Mesenchymal stem cell (in vitro differentiated cells and primary cell): ENCODE data around the gene GPR55.

Experiments
- DNase-seq: peaks from one replicate; pipeline ENCODE4 v3.0.0-alpha.2; 2013
- H2AFZ ChIP-seq: one replicate; pipeline ENCODE4 v1.6.1; 2013; ENCODE audit warnings: low read depth, mild to moderate bottlenecking, control low read depth, inconsistent platforms, low read length, moderate library complexity
- H2AK5ac ChIP-seq: 2 replicates; pipeline ENCODE4 v1.6.1; 2013; ENCODE audit warnings: low read length, moderate library complexity, mild to moderate bottlenecking, inconsistent platforms; ENCODE audit not compliant: severe bottlenecking
- H2BK120ac ChIP-seq: one replicate; pipeline ENCODE4 v1.6.1; 2013; ENCODE audit warnings: low read depth, mild to moderate bottlenecking, inconsistent platforms, low read length, moderate library complexity
- H2BK12ac ChIP-seq, 2 experiments: one replicate each; pipeline ENCODE4 v1.6.1; 2013; ENCODE audit warnings: inconsistent platforms in 2 of 2, low read length in 2 of 2, mild to moderate bottlenecking in 2 of 2, moderate library complexity in 2 of 2, control low read depth in 1 of 2
- H2BK15ac ChIP-seq: one replicate; pipeline ENCODE4 v1.6.1; 2013; ENCODE audit warnings: mild to moderate bottlenecking, low read depth, inconsistent platforms; ENCODE audit not compliant: poor library complexity, severe bottlenecking
- H2BK5ac ChIP-seq: 2 replicates; pipeline ENCODE4 v1.6.1; 2013; ENCODE audit warnings: low read depth, mild to moderate bottlenecking, low read length, control low read depth, inconsistent platforms; ENCODE audit not compliant: poor library complexity, severe bottlenecking
- H3K14ac ChIP-seq, 2 experiments: one replicate each; pipeline ENCODE4 v1.6.1; 2013; ENCODE audit warnings: inconsistent platforms in 2 of 2, low read length in 2 of 2, control low read depth in 1 of 2, mild to moderate bottlenecking in 1 of 2, moderate library complexity in 1 of 2
- H3K18ac ChIP-seq, 2 experiments: one replicate each; pipeline ENCODE4 v1.6.1; 2013; ENCODE audit warnings: inconsistent platforms in 2 of 2, low read length in 2 of 2, control low read depth in 1 of 2, low read depth in 1 of 2, mild to moderate bottlenecking in 1 of 2
- H3K23ac ChIP-seq, 2 experiments: one replicate each; pipeline ENCODE4 v1.6.1; 2013; ENCODE audit warnings: inconsistent platforms in 2 of 2, low read length in 2 of 2, mild to moderate bottlenecking in 2 of 2, moderate library complexity in 2 of 2, control low read depth in 1 of 2
- H3K27ac ChIP-seq: 2 replicates; pipeline ENCODE4 v1.5.1; 2013; ENCODE audit warnings: mild to moderate bottlenecking, moderate library complexity, low read length, control low read depth, inconsistent platforms; ENCODE audit not compliant: poor library complexity, severe bottlenecking
- H3K27me3 ChIP-seq, 2 experiments: 2 replicates each; pipeline versions ENCODE4 v1.6.1 to v1.7.0; 2013; ENCODE audit warnings: low read length in 2 of 2, mild to moderate bottlenecking in 2 of 2, moderate library complexity in 2 of 2, control low read depth in 1 of 2, inconsistent platforms in 1 of 2; ENCODE audit not compliant: control insufficient read depth in 1 of 2, insufficient read depth in 1 of 2
- H3K36me3 ChIP-seq, 2 experiments: 2 replicates each; pipeline versions ENCODE4 v1.6.1 to v1.7.0; 2013; ENCODE audit warnings: low read length in 2 of 2, control low read depth in 1 of 2, inconsistent platforms in 1 of 2, low read depth in 1 of 2, mild to moderate bottlenecking in 1 of 2; ENCODE audit not compliant: insufficient read depth in 2 of 2, control insufficient read depth in 1 of 2
- H3K4ac ChIP-seq, 2 experiments: one replicate each; pipeline ENCODE4 v1.6.1; 2013; ENCODE audit warnings: inconsistent platforms in 2 of 2, low read length in 2 of 2, mild to moderate bottlenecking in 2 of 2, moderate library complexity in 2 of 2, control low read depth in 1 of 2, low read depth in 1 of 2
- H3K4me1 ChIP-seq: 2 replicates; pipeline ENCODE4 v1.6.1; 2013; ENCODE audit warnings: low read depth, low read length, control low read depth; ENCODE audit not compliant: control insufficient read depth, insufficient read depth
- H3K4me2 ChIP-seq: 2 replicates; pipeline ENCODE4 v1.6.1; 2013; ENCODE audit warnings: low read length, mild to moderate bottlenecking, inconsistent platforms; ENCODE audit not compliant: poor library complexity, severe bottlenecking
- H3K4me3 ChIP-seq, 2 experiments: 2 replicates each; pipeline versions ENCODE4 v1.5.1 to v1.7.0; 2013; ENCODE audit warnings: low read length in 2 of 2, mild to moderate bottlenecking in 2 of 2, control low read depth in 1 of 2, low read depth in 1 of 2; ENCODE audit not compliant: insufficient read depth in 1 of 2
- H3K79me1 ChIP-seq: replicated peaks from 2 replicates; pipeline ENCODE4 v1.6.1; 2013; ENCODE audit warnings: mild to moderate bottlenecking, control low read depth, low read length, inconsistent platforms; ENCODE audit not compliant: poor library complexity, severe bottlenecking
- H3K9ac ChIP-seq: 2 replicates; pipeline ENCODE4 v1.7.0; 2013; ENCODE audit warnings: mild to moderate bottlenecking, low read length, moderate library complexity
- H3K9me3 ChIP-seq: 2 replicates; pipeline ENCODE4 v1.7.0; 2013; ENCODE audit warnings: mild to moderate bottlenecking, low read length; ENCODE audit not compliant: control insufficient read depth
- H4K8ac ChIP-seq: one replicate; pipeline ENCODE4 v1.6.1; 2013; ENCODE audit warnings: inconsistent platforms, mild to moderate bottlenecking, low read length, moderate library complexity
- H4K91ac ChIP-seq: one replicate; pipeline ENCODE4 v1.6.1; 2013; ENCODE audit warnings: mild to moderate bottlenecking, low read length, inconsistent platforms
- WGBS: methylation state at CpG from one replicate; pipeline ENCODE4 v1.1.7; 2013; ENCODE audit warnings: mixed read lengths; 5-methylcytosine and 5-hydroxymethylcytosine counted together

The GPR55 gene

GRCh38 chr2:230903231-230904150 lies 21.6 kb downstream of the GPR55 start:
- no peak overlapping the region for H3K9ac ChIP-seq
- no peak overlapping the region for H3K4ac ChIP-seq
- no peak overlapping the region for H3K14ac ChIP-seq

DNA sequence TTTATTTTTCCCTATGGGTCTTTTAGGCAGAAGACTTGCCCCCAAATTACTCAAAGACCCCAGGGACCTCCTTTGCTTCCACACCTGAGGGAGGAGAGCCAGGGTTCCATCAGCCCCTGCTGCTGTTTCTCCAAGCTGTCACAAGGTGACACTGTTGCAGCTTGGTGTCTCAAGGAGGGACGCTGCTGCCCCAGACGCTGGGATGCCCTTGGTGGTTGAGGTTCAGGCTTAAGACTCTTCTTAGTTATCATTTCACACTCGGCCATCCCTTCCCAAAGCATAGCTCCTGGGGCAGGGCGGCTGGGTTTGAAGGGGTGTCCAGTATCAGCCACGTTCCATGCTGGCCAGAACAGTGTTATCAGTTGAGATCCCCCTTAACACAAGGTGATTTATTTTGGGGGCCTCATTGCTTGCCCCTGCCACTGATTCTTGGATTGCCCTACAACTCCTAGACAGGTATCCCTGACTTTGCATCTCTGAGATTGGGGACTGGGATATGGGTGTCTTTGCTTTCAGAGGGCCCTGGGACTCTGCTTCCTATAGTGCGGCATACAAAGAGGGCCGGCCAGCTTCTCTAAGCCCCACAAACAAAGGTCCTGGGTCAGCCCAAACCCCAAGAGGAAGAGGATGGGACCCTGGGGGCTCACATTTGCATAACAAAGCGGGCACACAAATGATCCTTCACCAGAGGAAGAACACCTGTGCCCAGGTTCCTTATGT lies 22.7 kb downstream of the GPR55 start:
- no peak overlapping the region for H3K18ac ChIP-seq
- 29% methylated on average over 8 of the region's 8 CpGs for WGBS
- H3K4me3 ChIP-seq = no peak overlapping the region
- no peak overlapping the region for H3K4ac ChIP-seq
- no peak overlapping the region for H4K8ac ChIP-seq
- peak; percentile 71 for DNase-seq
- no peaks in the 10 kb centered on the region for H3K79me1 ChIP-seq
- peaks cover 44 to 61% of the 10 kb centered on the region in 2 experiments for H3K27me3 ChIP-seq
- H2BK120ac ChIP-seq = no peak overlapping the region
- H2AFZ ChIP-seq = no peak overlapping the region
- H3K14ac ChIP-seq = no peak overlapping the region
- no peaks in the 10 kb centered on the region for H3K9me3 ChIP-seq
- H3K36me3 ChIP-seq = no peaks in the 10 kb centered on the region
- H3K4me2 ChIP-seq = no peak overlapping the region
- H3K27ac ChIP-seq = no peak overlapping the region
- no peak overlapping the region for H2AK5ac ChIP-seq
- H2BK12ac ChIP-seq = no peak overlapping the region
- no peak overlapping the region for H4K91ac ChIP-seq
- no peak overlapping the region for H3K9ac ChIP-seq
- H3K4me1 ChIP-seq = peaks cover 6% of the 10 kb centered on the region
- H2BK15ac ChIP-seq = no peak overlapping the region
- no peak overlapping the region for H3K23ac ChIP-seq
- H2BK5ac ChIP-seq = no peak overlapping the region

More at GRCh38 chr2:230903231-230904150, 21.6 kb downstream of the GPR55 start:
- no peak overlapping the region for H2BK12ac ChIP-seq
- H3K27me3 ChIP-seq = peaks cover 35 to 51% of the 10 kb centered on the region in 2 experiments
- H3K18ac ChIP-seq = no peak overlapping the region
- no peak overlapping the region for H4K8ac ChIP-seq
- H3K4me2 ChIP-seq = no peak overlapping the region
- no peak overlapping the region for H2AFZ ChIP-seq
- no peaks in the 10 kb centered on the region for H3K9me3 ChIP-seq
- peaks cover 11% of the 10 kb centered on the region for H3K4me1 ChIP-seq
- H3K36me3 ChIP-seq = no peaks in the 10 kb centered on the region
- H3K27ac ChIP-seq = no peak overlapping the region
- H2BK120ac ChIP-seq = no peak overlapping the region
- H4K91ac ChIP-seq = no peak overlapping the region
- no peak overlapping the region for H2BK5ac ChIP-seq
- no peak overlapping the region for H2BK15ac ChIP-seq
- no peak for DNase-seq
- no peak overlapping the region for H3K23ac ChIP-seq
- no peak overlapping the region for H2AK5ac ChIP-seq
- H3K79me1 ChIP-seq = no peaks in the 10 kb centered on the region
- H3K4me3 ChIP-seq = no peak overlapping the region
- WGBS = 94% methylated on average over 19 of the region's 19 CpGs

DNA sequence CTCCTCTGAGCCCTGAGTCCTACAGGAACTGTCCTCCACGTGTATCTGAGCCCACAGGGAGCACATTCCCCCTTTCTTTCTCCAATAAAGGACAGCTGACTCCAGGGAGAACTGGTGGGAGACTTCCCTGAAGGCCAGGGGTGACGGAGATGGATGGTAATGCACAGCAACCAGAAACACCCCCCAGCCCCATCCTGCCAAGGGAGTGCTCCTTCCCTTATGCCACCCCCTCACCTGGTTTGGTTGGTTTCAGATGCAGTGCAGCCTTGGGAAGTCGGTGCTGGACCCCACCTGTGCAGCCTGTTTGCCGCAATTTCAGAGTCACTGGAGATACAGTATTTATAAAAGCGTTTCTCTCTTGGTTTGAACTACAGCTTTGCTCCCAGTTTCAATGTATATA lies 24.0 kb downstream of the GPR55 start:
- no peak overlapping the region for H2AFZ ChIP-seq
- H3K18ac ChIP-seq = no peak overlapping the region
- no peak overlapping the region for H3K14ac ChIP-seq
- no peak overlapping the region for H3K4ac ChIP-seq
- no peak overlapping the region for H2AK5ac ChIP-seq
- H4K91ac ChIP-seq = no peak overlapping the region
- no peak overlapping the region for H2BK15ac ChIP-seq
- no peaks in the 10 kb centered on the region for H3K36me3 ChIP-seq
- no peak overlapping the region for H3K27ac ChIP-seq
- no peak overlapping the region for H3K4me3 ChIP-seq
- no peak overlapping the region for H3K9ac ChIP-seq
- H3K9me3 ChIP-seq = no peaks in the 10 kb centered on the region
- no peaks in the 10 kb centered on the region for H3K79me1 ChIP-seq
- H3K23ac ChIP-seq = no peak overlapping the region
- H4K8ac ChIP-seq = peak overlapping the region; percentile 5
- H2BK5ac ChIP-seq = no peak overlapping the region
- DNase-seq = no peak
- WGBS = 64% methylated on average over 5 of the region's 5 CpGs
- peaks cover 6% of the 10 kb centered on the region for H3K4me1 ChIP-seq
- peaks cover 53 to 75% of the 10 kb centered on the region in 2 experiments for H3K27me3 ChIP-seq
- no peak overlapping the region for H3K4me2 ChIP-seq
- H2BK12ac ChIP-seq = no peak overlapping the region
- H2BK120ac ChIP-seq = no peak overlapping the region

- H3K4me3 ChIP-seq = no peak overlapping the region
These were observed 24.6 kb downstream of the GPR55 start for GRCh38 chr2:230900336-230900995.

More at GRCh38 chr2:230900336-230900995, 24.6 kb downstream of the GPR55 start:
- no peak overlapping the region for H3K23ac ChIP-seq
- H4K8ac ChIP-seq = no peak overlapping the region
- no peak overlapping the region for H3K9ac ChIP-seq
- no peak overlapping the region for H3K4ac ChIP-seq
- no peaks in the 10 kb centered on the region for H3K36me3 ChIP-seq
- no peak overlapping the region for H2BK5ac ChIP-seq
- no peak overlapping the region for H4K91ac ChIP-seq
- no peak overlapping the region for H2BK15ac ChIP-seq
- no peak overlapping the region for H2AFZ ChIP-seq
- no peaks in the 10 kb centered on the region for H3K79me1 ChIP-seq
- 70% methylated on average over 10 of the region's 10 CpGs for WGBS
- no peak overlapping the region for H3K27ac ChIP-seq
- H3K27me3 ChIP-seq = peaks cover 59 to 80% of the 10 kb centered on the region in 2 experiments
- peaks cover 5% of the 10 kb centered on the region for H3K4me1 ChIP-seq
- H3K9me3 ChIP-seq = no peaks in the 10 kb centered on the region
- H3K14ac ChIP-seq = no peak overlapping the region
- no peak overlapping the region for H3K18ac ChIP-seq
- DNase-seq = no peak
- H2AK5ac ChIP-seq = no peak overlapping the region
- no peak overlapping the region for H3K4me2 ChIP-seq
- no peak overlapping the region for H2BK12ac ChIP-seq
- H2BK120ac ChIP-seq = no peak overlapping the region
